ENCODE measurements around the gene LASP1.

DNA sequence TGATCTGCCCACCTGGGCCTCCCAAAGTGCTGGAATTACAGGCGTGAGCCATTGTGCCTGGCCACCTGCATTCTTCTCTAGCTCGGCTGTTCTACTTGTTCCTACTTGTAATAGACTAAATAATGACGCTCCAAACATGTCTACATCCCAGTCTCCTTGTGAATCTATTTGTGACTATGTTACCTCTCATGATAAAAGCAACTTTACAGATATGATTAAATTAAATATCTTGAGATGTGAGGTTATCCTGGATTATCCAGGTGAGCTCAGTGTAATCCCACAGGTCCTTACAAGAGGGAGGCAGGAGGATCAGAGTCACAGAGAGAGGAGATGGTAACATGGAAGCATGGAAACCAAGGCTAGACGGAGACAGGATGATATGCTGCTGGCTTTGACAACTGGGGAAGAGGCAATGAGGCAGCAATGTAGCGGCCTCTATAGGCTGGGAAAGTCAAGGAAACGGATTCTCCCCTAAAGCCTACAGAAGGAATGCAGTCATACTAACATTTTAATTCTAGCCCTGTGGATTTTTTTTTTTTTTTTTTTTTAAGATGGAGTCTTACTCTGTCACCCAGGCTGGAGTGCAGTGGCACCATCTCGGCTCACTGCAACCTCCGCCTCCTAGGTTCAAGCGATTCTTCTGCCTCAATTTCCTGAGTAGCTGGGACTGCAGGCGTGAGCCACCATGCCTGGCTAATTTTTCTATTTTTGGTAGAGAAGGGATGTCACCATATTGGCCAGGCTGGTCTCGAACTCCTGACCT is 5.0 kb upstream of the LASP1 start:
- TF ChIP-seq, protein P1, sequence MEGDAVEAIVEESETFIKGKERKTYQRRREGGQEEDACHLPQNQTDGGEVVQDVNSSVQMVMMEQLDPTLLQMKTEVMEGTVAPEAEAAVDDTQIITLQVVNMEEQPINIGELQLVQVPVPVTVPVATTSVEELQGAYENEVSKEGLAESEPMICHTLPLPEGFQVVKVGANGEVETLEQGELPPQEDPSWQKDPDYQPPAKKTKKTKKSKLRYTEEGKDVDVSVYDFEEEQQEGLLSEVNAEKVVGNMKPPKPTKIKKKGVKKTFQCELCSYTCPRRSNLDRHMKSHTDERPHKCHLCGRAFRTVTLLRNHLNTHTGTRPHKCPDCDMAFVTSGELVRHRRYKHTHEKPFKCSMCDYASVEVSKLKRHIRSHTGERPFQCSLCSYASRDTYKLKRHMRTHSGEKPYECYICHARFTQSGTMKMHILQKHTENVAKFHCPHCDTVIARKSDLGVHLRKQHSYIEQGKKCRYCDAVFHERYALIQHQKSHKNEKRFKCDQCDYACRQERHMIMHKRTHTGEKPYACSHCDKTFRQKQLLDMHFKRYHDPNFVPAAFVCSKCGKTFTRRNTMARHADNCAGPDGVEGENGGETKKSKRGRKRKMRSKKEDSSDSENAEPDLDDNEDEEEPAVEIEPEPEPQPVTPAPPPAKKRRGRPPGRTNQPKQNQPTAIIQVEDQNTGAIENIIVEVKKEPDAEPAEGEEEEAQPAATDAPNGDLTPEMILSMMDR (IDR thresholded peaks at IDR 0.05), result no peak
- TF ChIP-seq POLR2A (IDR thresholded peaks at IDR 0.05), result no peak
